ENCODE measurements around the gene CCDC68.

- TF ChIP-seq EZH2 (IDR thresholded peaks at IDR 0.05; ENCODE audit: borderline replicate concordance, low read depth, low read length, poor library complexity, severe bottlenecking): no peak
- TF ChIP-seq, protein P1, sequence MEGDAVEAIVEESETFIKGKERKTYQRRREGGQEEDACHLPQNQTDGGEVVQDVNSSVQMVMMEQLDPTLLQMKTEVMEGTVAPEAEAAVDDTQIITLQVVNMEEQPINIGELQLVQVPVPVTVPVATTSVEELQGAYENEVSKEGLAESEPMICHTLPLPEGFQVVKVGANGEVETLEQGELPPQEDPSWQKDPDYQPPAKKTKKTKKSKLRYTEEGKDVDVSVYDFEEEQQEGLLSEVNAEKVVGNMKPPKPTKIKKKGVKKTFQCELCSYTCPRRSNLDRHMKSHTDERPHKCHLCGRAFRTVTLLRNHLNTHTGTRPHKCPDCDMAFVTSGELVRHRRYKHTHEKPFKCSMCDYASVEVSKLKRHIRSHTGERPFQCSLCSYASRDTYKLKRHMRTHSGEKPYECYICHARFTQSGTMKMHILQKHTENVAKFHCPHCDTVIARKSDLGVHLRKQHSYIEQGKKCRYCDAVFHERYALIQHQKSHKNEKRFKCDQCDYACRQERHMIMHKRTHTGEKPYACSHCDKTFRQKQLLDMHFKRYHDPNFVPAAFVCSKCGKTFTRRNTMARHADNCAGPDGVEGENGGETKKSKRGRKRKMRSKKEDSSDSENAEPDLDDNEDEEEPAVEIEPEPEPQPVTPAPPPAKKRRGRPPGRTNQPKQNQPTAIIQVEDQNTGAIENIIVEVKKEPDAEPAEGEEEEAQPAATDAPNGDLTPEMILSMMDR (conservative IDR thresholded peaks at IDR 0.05; ENCODE audit: low read depth, low read length): no peak
Measured at GRCh38 chr18:54879691-54880090, 79.6 kb downstream of the CCDC68 start.

Data from A673 (cell line).